Fibroblast of upper back skin (primary cell): ENCODE results near the gene UBE2QL1.

Experiments used
- DNase-seq: peaks from one replicate; pipeline ENCODE4 v3.0.0-alpha.2; 2013

The UBE2QL1 gene

GRCh38 chr5:6456766-6457370 is 8.2 kb downstream of the UBE2QL1 start:
- DNase-seq = no peak

GRCh38 chr5:6457592-6457991 is 8.9 kb downstream of the UBE2QL1 start:
- DNase-seq = no peak

- no peak for DNase-seq
These were observed 10.2 kb downstream of the UBE2QL1 start for GRCh38 chr5:6458833-6459232.

GRCh38 chr5:6459896-6460295 is 11.2 kb downstream of the UBE2QL1 start:
- DNase-seq = no peak

GRCh38 chr5:6461006-6461405 is 12.3 kb downstream of the UBE2QL1 start:
- no peak for DNase-seq

GRCh38 chr5:6461793-6462650 is 13.4 kb downstream of the UBE2QL1 start:
- DNase-seq = no peak

GRCh38 chr5:6462671-6463070 is 14.0 kb downstream of the UBE2QL1 start:
- DNase-seq = no peak

GRCh38 chr5:6464441-6464840 is 15.8 kb downstream of the UBE2QL1 start:
- no peak for DNase-seq

GRCh38 chr5:6465831-6466790 is 17.5 kb downstream of the UBE2QL1 start:
- DNase-seq = no peak

GRCh38 chr5:6466975-6467567 is 18.4 kb downstream of the UBE2QL1 start:
- no peak for DNase-seq

- DNase-seq = no peak
These were observed 18.9 kb downstream of the UBE2QL1 start for GRCh38 chr5:6467591-6467990.

- no peak for DNase-seq
These were observed 19.4 kb downstream of the UBE2QL1 start for GRCh38 chr5:6468104-6468503.

GRCh38 chr5:6468870-6469269 is 20.2 kb downstream of the UBE2QL1 start:
- DNase-seq = no peak

- DNase-seq = no peak
These were observed 21.2 kb downstream of the UBE2QL1 start for GRCh38 chr5:6469836-6470235.

GRCh38 chr5:6470672-6471071 is 22.0 kb downstream of the UBE2QL1 start:
- DNase-seq = no peak

- DNase-seq = no peak
These were observed 22.6 kb downstream of the UBE2QL1 start for GRCh38 chr5:6471252-6471651.

- DNase-seq = no peak
These were observed 24.1 kb downstream of the UBE2QL1 start for GRCh38 chr5:6472792-6473191.

- no peak for DNase-seq
These were observed 24.6 kb downstream of the UBE2QL1 start for GRCh38 chr5:6473284-6473683.

- no peak for DNase-seq
These were observed 27.1 kb downstream of the UBE2QL1 start for GRCh38 chr5:6475626-6476312.

- no peak for DNase-seq
These were observed 27.6 kb downstream of the UBE2QL1 start for GRCh38 chr5:6476313-6476661.

GRCh38 chr5:6478793-6479192 is 30.1 kb downstream of the UBE2QL1 start:
- no peak for DNase-seq
